PFSK-1 (cell line): ENCODE data around the gene TOP1.

Experiments
- REST ChIP-seq, 2 experiments: IDR thresholded peaks; 2 replicates each; pipeline versions ENCODE4 v1.6.1 to v1.8.0; 2011 to 2012; ENCODE audit warnings: low read depth in 2 of 2, low read length in 2 of 2, control low read depth in 1 of 2, inconsistent platforms in 1 of 2, mild to moderate bottlenecking in 1 of 2, moderate library complexity in 1 of 2; ENCODE audit not compliant: insufficient read depth in 1 of 2
- TAF1 ChIP-seq: IDR thresholded peaks from 2 replicates; pipeline ENCODE4 v1.6.1; 2012; ENCODE audit warnings: low read length, control low read depth, borderline replicate concordance; ENCODE audit not compliant: insufficient read depth

GRCh38 chr20:41072190-41072863 is 43.7 kb downstream of the TOP1 start:
- TF ChIP-seq TAF1 (no peak), REST (IDR thresholded peaks at IDR 0.05; ENCODE audit: insufficient read depth in 1 of 2, low read depth in 2 of 2, low read length in 2 of 2) (no peak)
